HG03045 (cell line): ENCODE data around the gene TPI1.
"Not testable (repeated sequence)": the region's sequence is repeated elsewhere in the genome, so short reads cannot be mapped to it uniquely, and the experiment has no call there.

Source experiments
- ATAC-seq: cut with Tn5 transposase; IDR thresholded peaks from one replicate; pipeline ENCODE4 v1.9.1; 2021; ENCODE audit warnings: mild to moderate bottlenecking, moderate library complexity; ENCODE audit not compliant: unreplicated experiment

Gene TPI1

DNA sequence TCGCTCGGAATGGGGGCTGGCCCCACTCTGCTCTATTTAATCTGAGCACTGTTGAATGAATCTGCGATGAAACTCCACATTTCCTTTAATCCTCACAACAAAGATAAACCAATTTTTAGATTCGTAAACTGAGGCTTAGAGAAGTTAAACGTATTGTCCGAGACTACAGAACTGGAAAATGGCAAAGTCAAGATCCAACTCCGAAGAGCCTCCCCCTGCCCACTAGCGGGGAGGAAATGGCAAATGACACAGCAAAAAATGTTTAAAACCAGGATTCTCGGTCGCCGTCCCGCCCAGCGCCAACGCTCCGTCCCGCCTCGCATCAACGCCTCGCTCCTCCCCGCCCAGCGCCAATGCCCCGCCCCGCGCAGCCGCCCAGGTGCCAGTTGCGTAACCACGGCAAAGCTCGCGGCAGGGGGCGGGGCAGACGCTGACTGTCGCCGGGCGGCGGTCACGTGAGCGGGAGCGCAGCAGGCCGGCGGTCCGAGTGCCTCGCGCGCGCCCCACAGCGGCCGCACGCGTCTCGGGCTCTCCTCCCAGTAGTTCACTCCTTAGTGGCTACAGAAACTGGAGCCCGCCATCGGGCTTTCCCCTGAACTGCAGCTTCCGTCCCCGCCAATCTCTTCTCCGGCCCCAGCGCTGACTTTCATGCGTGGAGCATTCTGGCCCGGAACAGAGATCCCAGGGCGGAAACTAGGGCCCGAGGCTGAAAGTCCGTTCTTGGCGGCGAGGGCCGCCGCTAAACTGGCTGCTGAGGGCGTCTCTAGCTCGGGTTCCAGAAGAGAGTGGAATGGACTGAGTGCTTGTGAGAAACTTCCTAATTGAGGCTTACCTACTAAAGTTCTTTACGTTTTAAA, 23.7 kb downstream of the TPI1 start:
- peak; percentile 93 for ATAC-seq

- ATAC-seq = peak; percentile 12
These were observed 24.3 kb downstream of the TPI1 start for GRCh38 chr12:6891646-6892001.

DNA sequence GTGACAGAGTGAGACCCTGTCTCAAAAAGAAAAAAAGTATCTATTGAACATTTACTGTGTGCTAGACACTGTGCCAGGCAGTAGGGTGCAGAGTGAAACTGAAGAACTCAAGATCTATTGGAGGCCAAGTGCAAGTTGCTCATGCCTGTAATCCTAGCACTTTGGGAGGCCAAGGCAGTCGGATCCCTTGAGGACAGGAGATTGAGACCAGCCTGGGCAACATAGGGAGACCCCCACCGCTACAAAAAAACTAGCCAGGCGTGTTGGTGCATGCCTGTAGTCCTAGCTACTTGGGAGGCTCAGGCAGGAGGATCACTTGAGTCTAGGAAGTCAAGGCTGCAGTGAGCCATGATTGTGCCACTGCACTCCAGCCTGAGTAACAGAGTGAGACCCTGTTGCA, 25.4 kb downstream of the TPI1 start:
- ATAC-seq = not testable (repeated sequence)

GRCh38 chr12:6894321-6894720, 27.0 kb downstream of the TPI1 start:
- ATAC-seq = no peak

DNA sequence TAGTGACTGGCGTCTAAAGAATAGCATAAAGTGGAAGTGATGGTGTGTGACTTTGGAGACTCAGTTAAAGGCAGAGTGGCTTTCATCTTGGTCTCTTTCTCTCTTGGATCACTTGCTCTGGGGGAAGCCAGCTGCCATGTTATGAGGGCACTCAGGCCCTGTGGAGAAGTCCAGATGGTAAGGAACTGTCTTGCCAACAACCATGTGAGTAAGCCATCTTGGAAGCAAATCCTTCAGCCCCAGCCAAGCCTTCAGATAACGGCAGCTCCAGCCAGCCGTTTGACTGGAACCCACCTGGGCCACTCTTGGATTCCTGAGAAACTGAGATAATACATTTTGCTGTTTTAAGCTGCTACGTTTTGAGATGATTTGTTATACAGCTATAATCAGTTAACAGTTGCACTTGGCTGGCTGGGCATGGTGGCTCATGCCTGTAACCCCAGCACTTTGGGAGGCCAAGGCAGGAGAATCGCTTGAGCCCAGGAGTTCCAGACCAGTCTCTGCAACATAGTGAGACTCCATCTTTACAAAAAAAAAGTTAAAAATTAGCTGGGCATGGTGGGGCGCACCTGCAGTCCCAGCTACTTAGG, 29.6 kb downstream of the TPI1 start:
- ATAC-seq = no peak

DNA sequence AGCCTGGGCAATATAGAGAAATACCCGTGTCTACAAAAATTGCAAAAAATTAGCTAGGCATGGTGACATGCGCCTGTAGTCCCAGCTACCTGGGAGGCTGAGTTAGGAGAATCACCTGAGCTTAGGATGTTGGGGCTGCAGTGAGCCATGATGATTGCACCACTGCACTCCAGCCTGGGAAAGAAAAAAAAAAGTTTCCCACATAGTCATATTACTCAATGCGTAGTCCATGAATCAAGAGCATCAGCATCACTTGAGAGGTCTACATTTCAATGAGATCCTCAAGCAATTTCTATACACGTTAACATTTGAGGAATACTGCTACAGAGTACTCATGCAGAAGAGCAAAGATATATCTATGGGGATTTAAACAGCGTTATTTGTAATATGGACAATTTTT, 32.1 kb downstream of the TPI1 start:
- no peak for ATAC-seq

- ATAC-seq = no peak
These were observed 32.6 kb downstream of the TPI1 start for GRCh38 chr12:6899837-6900519.

- no peak for ATAC-seq
These were observed 35.1 kb downstream of the TPI1 start for GRCh38 chr12:6902448-6902847.

GRCh38 chr12:6903722-6904121, 36.4 kb downstream of the TPI1 start:
- no peak for ATAC-seq

DNA sequence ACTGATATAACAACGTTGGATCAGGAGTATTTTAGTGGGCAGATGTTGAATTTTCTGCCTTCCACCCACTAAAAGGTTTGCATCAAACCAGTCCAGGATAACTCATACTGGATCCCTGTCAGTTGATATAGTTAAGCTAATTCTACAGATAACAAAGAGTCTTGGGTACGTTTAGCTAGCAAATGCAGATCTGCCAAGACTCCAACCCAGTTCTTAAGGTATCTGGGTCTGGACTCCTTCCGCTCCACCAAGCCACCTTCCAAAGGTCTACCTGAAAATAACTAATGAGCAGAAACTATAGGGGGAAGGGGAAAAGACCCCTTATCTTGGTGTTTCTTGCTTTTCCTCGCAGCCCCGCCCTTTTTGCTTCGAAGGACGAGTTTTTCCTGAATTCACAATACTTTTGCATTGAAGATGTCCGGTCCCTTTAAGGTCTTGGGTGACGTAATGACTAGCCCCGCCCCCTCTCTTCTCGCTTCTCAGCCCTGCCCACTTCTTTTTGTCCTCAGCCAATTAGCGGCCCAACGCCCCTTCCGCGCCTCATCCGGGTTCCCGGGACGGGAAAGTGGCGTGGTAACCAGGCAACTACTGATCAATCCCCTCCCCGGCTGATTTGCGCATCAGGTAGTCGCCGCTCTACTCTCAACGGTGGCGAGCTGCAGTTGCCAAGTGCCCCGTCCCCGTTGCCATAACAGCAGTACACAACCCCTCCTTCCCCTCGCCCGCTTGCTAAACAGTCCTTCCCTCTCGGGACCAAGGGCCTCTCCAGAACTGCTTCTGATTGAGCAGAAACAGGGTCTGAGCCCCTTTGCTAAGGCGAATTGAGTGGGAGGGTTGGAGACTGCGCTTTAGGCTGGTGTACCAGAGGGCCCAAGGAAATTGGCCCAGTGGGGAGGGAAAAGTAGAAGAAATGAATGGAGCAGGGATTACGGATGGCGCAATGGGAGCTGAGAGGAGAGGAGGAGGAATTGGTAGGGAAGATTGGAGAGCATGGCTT, 37.2 kb downstream of the TPI1 start, which contains the start of gene LRRC23:
Gene LRRC23 (plus strand): TSS at position 543 of the 997 bp plus-strand sequence. CDS start 812 bp downstream, outside the sequence.
- peak; percentile 95 for ATAC-seq

DNA sequence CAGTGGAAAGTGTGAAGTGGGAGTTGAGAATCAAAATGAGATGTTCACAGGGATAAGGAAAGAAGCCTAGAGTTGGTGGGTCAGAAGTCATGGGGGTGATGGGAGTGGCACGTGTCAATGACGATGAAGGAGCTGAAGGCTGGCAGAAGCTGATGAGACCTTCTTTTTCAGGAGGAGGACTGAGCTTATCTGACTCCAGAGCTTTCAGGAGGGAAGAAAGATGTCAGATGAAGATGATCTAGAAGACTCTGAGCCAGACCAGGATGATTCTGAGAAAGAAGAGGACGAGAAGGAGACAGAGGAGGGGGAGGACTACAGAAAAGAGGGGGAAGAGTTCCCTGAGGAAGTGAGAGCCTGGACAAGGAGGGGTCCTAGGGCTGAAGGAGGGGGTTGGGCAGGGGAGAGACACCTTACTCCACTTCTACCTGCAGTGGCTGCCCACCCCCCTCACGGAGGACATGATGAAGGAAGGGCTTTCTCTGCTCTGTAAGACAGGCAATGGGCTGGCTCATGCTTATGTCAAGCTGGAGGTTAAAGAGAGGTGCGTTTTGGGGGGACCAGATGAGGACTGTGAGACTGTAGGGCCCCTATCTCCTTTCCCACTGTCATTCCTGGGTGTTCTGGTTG, 38.2 kb downstream of the TPI1 start:
- no peak for ATAC-seq

DNA sequence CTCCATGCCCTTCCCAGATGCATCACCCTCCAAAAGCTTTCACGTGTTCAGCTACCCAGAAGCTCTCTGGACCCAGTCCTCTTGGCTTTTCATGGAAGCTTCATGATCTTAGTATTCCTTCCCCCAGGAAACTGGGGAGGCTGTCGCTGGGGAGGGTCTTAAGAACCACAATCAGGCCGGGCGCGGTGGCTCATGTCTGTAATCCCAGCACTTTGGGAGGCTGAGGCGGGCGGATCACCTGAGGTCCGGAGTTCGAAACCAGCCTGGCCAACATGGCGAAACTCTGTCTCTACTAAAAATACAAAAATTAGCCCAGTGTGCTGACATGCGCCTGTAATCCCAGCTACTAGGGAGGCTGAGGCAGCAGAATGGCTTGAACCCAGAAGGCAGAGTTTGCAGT, 40.8 kb downstream of the TPI1 start:
- ATAC-seq = not testable (repeated sequence)

DNA sequence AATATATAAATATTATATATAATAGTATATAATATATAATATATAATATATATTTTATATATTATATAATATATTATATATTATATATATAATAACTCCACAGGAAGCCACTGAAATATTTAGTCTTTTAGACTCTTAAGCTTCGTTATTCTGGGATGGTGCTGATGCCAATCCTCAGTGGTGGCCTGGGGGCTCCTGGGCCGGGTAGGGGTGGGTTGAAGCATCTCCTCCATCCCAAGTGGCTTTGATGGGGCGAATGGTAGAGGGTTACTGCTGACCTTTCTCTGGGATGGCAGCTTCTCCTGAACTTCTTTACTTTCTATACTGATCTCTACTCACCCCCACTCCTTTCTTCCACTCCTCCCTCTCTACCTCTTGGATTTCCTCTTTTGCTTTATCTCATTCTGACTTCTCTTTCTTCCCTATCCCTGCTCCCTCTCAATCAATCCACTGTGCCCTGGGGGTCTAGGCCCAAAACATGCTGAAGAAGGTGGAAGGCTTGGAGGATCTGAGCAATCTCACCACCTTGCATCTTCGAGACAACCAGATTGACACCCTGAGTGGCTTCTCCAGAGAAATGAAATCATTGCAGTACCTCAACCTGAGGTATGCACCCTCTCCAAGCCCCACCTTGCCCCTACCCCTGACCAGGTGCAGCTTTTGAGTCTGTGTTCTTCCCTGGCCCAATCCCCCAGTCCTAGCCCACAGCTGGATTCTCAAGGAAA, 42.3 kb downstream of the TPI1 start:
- ATAC-seq = no peak

GRCh38 chr12:6912164-6912935, 45.0 kb downstream of the TPI1 start:
- ATAC-seq = no peak

- ATAC-seq = peak; percentile 80
These were observed 47.1 kb downstream of the TPI1 start, which contains the start of gene ENO2 for GRCh38 chr12:6914246-6914946. Gene ENO2, plus strand, starts transcription at chr12:6914580. Its CDS starts 1,253 bp downstream, at chr12:6915833.

GRCh38 chr12:6914947-6915788, 47.8 kb downstream of the TPI1 start:
- no peak for ATAC-seq

DNA sequence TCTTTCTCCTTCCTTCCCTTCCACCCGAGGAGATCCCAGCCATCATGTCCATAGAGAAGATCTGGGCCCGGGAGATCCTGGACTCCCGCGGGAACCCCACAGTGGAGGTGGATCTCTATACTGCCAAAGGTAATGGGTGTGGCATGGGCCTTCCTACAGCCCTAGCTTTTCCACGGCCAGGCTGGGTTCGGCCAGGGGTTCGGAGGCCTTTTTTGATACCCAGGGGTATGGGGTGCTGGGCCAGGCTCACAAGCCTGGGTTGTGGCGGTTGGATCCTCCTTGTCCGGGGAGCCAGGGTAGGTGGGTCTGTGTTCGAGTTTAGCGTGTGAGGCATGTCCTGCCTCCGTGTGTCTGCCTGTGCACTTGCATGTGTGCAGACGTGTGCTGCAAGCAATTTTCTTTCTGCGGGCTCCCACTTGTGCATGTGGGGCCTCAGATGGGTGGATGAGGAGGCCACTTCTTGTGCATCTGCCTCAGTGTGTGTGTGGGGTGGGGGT, 48.5 kb downstream of the TPI1 start:
- ATAC-seq = no peak
